DND-41 (cell line): Measurements from ENCODE around the gene CERS6.

Source experiments
- ATAC-seq: fragments of 200-7000 bp; cut with Tn5 transposase; 3 replicates; pipeline ENCODE4 v1.9.1; 2021; ENCODE audit warnings: low read depth; ENCODE audit not compliant: insufficient read depth
- DNase-seq: peaks from one replicate; pipeline ENCODE4 v3.0.0-alpha.2; 2020
- H2AFZ ChIP-seq: 2 replicates; pipeline ENCODE4 v1.6.0; 2012; ENCODE audit warnings: low read depth, low read length
- H3K27ac ChIP-seq: 2 replicates; pipeline ENCODE4 v1.5.1; 2012; ENCODE audit warnings: low read length, inconsistent platforms
- H3K27me3 ChIP-seq: fragments of 200-600 bp; sonication (generic); 2 replicates; pipeline ENCODE4 v1.6.0; 2012; ENCODE audit warnings: low read length, mild to moderate bottlenecking, inconsistent platforms; ENCODE audit not compliant: insufficient read depth, poor library complexity
- H3K36me3 ChIP-seq: 2 replicates; pipeline ENCODE4 v1.5.1; 2012; ENCODE audit warnings: low read length, inconsistent platforms; ENCODE audit not compliant: insufficient read depth
- H3K4me1 ChIP-seq: 2 replicates; pipeline ENCODE4 v1.5.1; 2012; ENCODE audit warnings: mild to moderate bottlenecking, low read length; ENCODE audit not compliant: insufficient read depth
- H3K4me2 ChIP-seq: 2 replicates; pipeline ENCODE4 v1.6.0; 2012; ENCODE audit warnings: mild to moderate bottlenecking, moderate library complexity, low read length, inconsistent platforms; ENCODE audit not compliant: insufficient read depth
- H3K4me3 ChIP-seq, 2 experiments: fragments of 200-600 bp in 1 of 2; shearing (Covaris generic) in 1 of 2; 2 replicates each; pipeline ENCODE4 v1.5.1; 2012 to 2016; ENCODE audit warnings: inconsistent platforms in 2 of 2, low read length in 2 of 2, mild to moderate bottlenecking in 2 of 2, low read depth in 1 of 2, moderate library complexity in 1 of 2
- H3K79me2 ChIP-seq: 2 replicates; pipeline ENCODE4 v1.6.0; 2012; ENCODE audit warnings: low read length, inconsistent platforms; ENCODE audit not compliant: insufficient read depth
- H3K9ac ChIP-seq: 2 replicates; pipeline ENCODE4 v1.6.0; 2012; ENCODE audit warnings: low read depth, mild to moderate bottlenecking, inconsistent platforms, low read length, moderate library complexity
- H3K9me3 ChIP-seq: 2 replicates; pipeline ENCODE4 v1.5.1; 2012; ENCODE audit warnings: low read length, moderate library complexity, mild to moderate bottlenecking, inconsistent platforms; ENCODE audit not compliant: insufficient read depth, severe bottlenecking
- H4K20me1 ChIP-seq: 2 replicates; pipeline ENCODE4 v1.6.0; 2012; ENCODE audit warnings: low read length; ENCODE audit not compliant: insufficient read depth
- EZH2 ChIP-seq: IDR thresholded peaks from 3 replicates; pipeline ENCODE4 v1.6.1; 2012; ENCODE audit warnings: borderline replicate concordance, low read depth, mild to moderate bottlenecking, moderate library complexity, low read length, inconsistent platforms; ENCODE audit not compliant: severe bottlenecking
- TF ChIP-seq, protein P1 (sequence below): IDR thresholded peaks from 2 replicates; pipeline ENCODE4 v1.5.1; 2012; ENCODE audit warnings: borderline replicate concordance, low read length, moderate library complexity, mild to moderate bottlenecking; ENCODE audit not compliant: poor library complexity, severe bottlenecking; ENCODE audit errors: extremely low read depth

CERS6 gene

DNA sequence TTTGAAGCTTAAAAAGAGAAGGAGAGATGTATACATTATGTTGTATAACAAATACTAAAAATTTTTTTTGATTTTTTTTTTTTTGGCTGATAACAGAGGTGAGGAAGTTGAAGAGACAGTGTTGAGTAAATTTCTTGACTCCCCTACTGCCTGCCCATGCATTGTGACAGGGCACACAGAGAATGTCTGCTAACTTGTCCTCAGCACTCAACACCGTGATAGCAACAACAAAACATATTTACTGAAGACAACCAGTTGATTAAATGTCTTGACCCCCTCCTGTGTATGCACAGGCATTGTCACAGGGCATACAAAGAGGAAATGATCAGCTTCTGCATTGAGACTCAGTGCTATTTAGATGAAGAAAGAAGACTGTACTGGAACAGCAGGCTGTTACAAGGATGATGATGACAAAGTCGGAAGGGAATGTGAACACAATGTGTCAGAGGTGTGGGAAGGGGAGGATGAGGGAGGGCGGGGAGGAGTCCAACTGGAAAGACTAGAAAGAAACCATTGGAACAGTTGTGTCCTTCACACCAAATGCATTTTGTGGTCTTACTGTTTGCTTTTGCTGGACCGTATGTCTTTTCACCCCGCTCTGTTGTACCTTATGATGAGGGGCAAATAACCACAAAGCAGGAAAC, 89.5 kb downstream of the CERS6 start:
- DNase-seq, result no peak
- Histone ChIP-seq H3K36me3 (no peaks in the 10 kb centered on the region; the same call in 1 of the 2 replicates), H3K4me2 (no peak overlapping the region), H3K9me3 (peaks cover under 1% of the 10 kb centered on the region), H3K27ac (no peak overlapping the region), H3K4me1 (peaks cover 2% of the 10 kb centered on the region), H2AFZ (no peak overlapping the region), H3K27me3 (no peaks in the 10 kb centered on the region), H4K20me1 (peaks cover 6% of the 10 kb centered on the region; the same call in 1 of the 2 replicates), H3K79me2 (peaks cover under 1% of the 10 kb centered on the region; the same call in 1 of the 2 replicates), H3K9ac (no peak overlapping the region), H3K4me3 (no peak overlapping the region)
- TF ChIP-seq, protein P1, sequence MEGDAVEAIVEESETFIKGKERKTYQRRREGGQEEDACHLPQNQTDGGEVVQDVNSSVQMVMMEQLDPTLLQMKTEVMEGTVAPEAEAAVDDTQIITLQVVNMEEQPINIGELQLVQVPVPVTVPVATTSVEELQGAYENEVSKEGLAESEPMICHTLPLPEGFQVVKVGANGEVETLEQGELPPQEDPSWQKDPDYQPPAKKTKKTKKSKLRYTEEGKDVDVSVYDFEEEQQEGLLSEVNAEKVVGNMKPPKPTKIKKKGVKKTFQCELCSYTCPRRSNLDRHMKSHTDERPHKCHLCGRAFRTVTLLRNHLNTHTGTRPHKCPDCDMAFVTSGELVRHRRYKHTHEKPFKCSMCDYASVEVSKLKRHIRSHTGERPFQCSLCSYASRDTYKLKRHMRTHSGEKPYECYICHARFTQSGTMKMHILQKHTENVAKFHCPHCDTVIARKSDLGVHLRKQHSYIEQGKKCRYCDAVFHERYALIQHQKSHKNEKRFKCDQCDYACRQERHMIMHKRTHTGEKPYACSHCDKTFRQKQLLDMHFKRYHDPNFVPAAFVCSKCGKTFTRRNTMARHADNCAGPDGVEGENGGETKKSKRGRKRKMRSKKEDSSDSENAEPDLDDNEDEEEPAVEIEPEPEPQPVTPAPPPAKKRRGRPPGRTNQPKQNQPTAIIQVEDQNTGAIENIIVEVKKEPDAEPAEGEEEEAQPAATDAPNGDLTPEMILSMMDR, result no peak
- no peak for TF ChIP-seq EZH2
- ATAC-seq, result no peak

DNA sequence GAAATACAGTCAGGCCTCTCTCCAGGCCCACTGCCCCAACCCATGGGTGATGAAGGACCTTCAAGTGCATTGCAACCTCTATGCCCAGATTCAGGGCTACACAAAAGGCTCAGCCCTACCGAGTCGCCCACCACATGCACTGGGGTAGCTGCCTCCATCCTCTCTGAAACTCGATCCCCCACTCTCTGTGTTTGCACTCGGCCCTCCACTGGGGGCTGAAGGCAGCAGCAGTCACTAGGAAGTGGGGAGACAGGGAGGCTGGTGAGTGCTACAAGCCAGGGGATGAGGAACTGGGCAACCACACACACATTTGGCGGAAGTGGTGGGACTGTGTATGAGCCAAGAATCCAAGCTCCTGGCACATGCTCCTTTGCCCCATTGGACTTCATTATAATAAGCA, 94.6 kb downstream of the CERS6 start:
- H3K27me3 ChIP-seq, result no peaks in the 10 kb centered on the region
- peaks cover 4% of the 10 kb centered on the region; the same call in 1 of the 2 replicates for H4K20me1 ChIP-seq
- TF ChIP-seq, protein P1, result no peak
- TF ChIP-seq EZH2, result no peak
- no peak overlapping the region for H2AFZ ChIP-seq
- H3K4me2 ChIP-seq, result no peak overlapping the region
- H3K36me3 ChIP-seq, result no peaks in the 10 kb centered on the region; the same call in 1 of the 2 replicates
- H3K9me3 ChIP-seq, result no peaks in the 10 kb centered on the region
- no peaks in the 10 kb centered on the region for H3K79me2 ChIP-seq
- no peak overlapping the region for H3K4me3 ChIP-seq
- H3K9ac ChIP-seq, result no peak overlapping the region
- no peak for DNase-seq
- 0 out of 3 replicates have a peak, but pooled peaks have one; percentile 22 for ATAC-seq
- H3K4me1 ChIP-seq, result peaks cover 7% of the 10 kb centered on the region
- H3K27ac ChIP-seq, result no peak overlapping the region

DNA sequence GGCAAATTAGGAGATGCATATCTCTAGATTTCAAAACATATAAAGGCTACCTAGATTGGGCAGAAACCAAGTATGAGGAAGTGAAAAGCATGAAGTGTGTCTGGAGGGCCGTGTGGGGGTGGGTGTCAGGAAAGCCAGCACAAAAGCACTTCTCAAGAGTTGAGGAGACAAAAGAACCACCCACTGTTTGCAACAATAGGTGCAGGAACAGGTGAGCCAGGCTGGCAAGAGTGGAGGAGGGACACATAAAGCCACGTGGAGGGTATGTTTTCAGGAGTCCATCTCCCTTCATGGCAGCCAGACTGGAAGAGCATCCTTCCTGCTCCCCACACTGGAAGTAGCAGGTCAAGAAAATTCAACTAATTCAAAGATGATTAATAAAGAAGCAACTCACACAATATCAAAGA, 96.4 kb downstream of the CERS6 start:
- Histone ChIP-seq H4K20me1 (peaks cover 4% of the 10 kb centered on the region; the same call in 1 of the 2 replicates), H3K36me3 (no peaks in the 10 kb centered on the region; the same call in 1 of the 2 replicates), H3K9ac (no peak overlapping the region), H3K79me2 (no peaks in the 10 kb centered on the region), H3K27me3 (no peaks in the 10 kb centered on the region), H3K4me3 (no peak overlapping the region), H3K4me1 (peaks cover 7% of the 10 kb centered on the region), H3K27ac (no peak overlapping the region), H3K4me2 (no peak overlapping the region), H2AFZ (no peak overlapping the region), H3K9me3 (no peaks in the 10 kb centered on the region)
- DNase-seq, result no peak
- ATAC-seq, result no peak
- TF ChIP-seq, protein P1, result no peak
- TF ChIP-seq EZH2, result no peak
